Tibial nerve (tissue), 4 donors: ENCODE data around the gene SLC29A4. TPM values are rescaled to one million over a fixed set of nuclear protein-coding genes. Genes with fewer than 3 reads are reported as not detected.
"Not testable (repeated sequence)": the region's sequence is repeated elsewhere in the genome, so short reads cannot be mapped to it uniquely, and the experiment has no call there.

Experiments used
- DNase-seq, 2 donors: peaks; one replicate each; pipeline ENCODE4 v3.0.0-alpha.2; 2019; ENCODE audit warnings: low spot score in 2 of 2
- H3K27ac ChIP-seq, 4 donors: fragments of 200-600 bp; sonication (generic) in 3 of 4; one replicate each; pipeline ENCODE4 v1.5.1; 2017 to 2019; ENCODE audit warnings: mild to moderate bottlenecking in 1 of 4
- H3K27me3 ChIP-seq, 2 donors: fragments of 200-600 bp; sonication (generic) in 1 of 2; one replicate each; pipeline versions ENCODE4 v1.5.1 to v1.6.0; 2017 to 2019
- H3K36me3 ChIP-seq, 3 donors: fragments of 200-600 bp; sonication (generic); one replicate each; pipeline ENCODE4 v1.5.1; 2018 to 2019
- H3K4me1 ChIP-seq, 4 donors: fragments of 200-600 bp; sonication (generic) in 3 of 4; one replicate each; pipeline ENCODE4 v1.5.1; 2017 to 2019
- H3K4me3 ChIP-seq, 4 donors: fragments of 200-600 bp; sonication (generic) in 3 of 4; one replicate each; pipeline ENCODE4 v1.5.1; 2017 to 2019; ENCODE audit warnings: mild to moderate bottlenecking in 1 of 4, moderate library complexity in 1 of 4
- H3K9me3 ChIP-seq, 4 donors: fragments of 200-600 bp; sonication (generic) in 3 of 4; one replicate each; pipeline ENCODE4 v1.5.1; 2017 to 2019
- EP300 ChIP-seq, 2 donors: sonication (generic); formaldehyde crosslinking; IDR thresholded peaks; one replicate each; pipeline ENCODE4 v1.6.1; 2017; ENCODE audit warnings: antibody characterized with exemption in 2 of 2, mild to moderate bottlenecking in 1 of 2
- POLR2A ChIP-seq, 2 donors: fragments of 450-650 bp; IDR thresholded peaks; one replicate each; pipeline ENCODE4 v1.6.1; 2017; ENCODE audit warnings: antibody characterized with exemption in 2 of 2, mild to moderate bottlenecking in 2 of 2, moderate library complexity in 2 of 2
- WGBS, 2 donors: methylation state at CpG; one replicate each; pipeline ENCODE4 v1.1.5; 2018; 5-methylcytosine and 5-hydroxymethylcytosine counted together
- total RNA-seq, 4 donors: library from RNA; depleted of rRNA; stranded (reverse); fragments of >200 nt; gene quantifications; one replicate each; pipeline ENCODE4 v1.1.0, GENCODE V29; 2016
- TF ChIP-seq, protein P1 (sequence below), 5 experiments: fragments of 200-600 bp in 3 of 5; fragments of 450-650 bp in 2 of 5; sonication (generic) in 3 of 5; IDR thresholded peaks; one replicate each; pipeline ENCODE4 v1.5.1; 2016 to 2019; ENCODE audit warnings: antibody characterized with exemption in 5 of 5, mild to moderate bottlenecking in 3 of 5, moderate library complexity in 2 of 5

The SLC29A4 gene
- total RNA-seq, 4 donors from 2014 or later = 1.4 to 6.3 (median 2.7) TPM

DNA sequence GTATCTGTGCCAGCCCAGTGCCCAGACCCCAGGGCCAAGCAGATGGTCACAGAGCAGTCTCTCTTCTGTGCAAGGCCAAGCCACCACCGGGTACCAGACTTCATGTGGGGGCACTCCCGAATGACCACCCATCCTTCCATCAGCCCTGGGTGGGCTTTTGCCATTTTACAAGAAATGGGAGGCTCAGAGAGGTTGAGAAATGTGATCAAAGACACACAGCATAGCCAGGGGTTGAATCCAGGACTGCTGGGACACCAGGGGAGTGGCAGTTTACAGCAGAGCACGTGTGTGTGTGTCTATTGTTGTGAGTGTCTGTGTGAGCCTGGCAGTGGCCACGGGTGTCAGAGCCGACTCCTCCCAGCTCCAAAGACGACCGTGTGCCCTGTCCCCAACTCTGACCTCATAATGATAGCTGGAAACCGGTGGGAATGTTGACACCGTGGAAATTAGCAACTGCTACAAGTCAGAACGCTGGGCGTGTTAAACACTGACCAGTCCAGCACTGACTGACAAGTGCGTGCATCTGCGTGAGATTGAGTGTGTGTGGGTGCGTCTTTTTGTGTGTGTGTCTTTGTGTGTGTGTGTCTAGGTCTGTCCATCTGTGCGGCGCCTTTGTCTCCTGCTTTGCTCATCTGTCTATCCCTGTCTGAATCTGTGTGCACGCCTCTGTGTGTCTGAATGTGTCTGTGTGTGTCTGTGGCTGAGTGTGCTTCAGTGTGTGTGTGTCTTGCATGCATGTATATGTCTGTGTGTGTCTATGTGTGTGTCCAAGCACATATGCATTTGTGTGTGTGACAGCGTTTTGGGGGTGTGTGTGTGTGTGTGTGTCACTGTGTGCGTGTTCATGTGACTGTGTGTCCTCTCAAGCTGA is 17.2 kb upstream of the SLC29A4 start:
- Histone ChIP-seq H3K36me3 (no peaks in the 10 kb centered on the region), H3K4me1 (no peaks in the 10 kb centered on the region), H3K4me3 (no peak overlapping the region), H3K9me3 (no peaks in the 10 kb centered on the region), H3K27me3 (peaks cover 0 to 4% of the 10 kb centered on the region in 2 donors), H3K27ac (no peak overlapping the region)
- DNase-seq = no peak
- WGBS, 2 donors = 57 to 58% methylated on average over 17 to 19 of the region's 19 CpGs
- TF ChIP-seq EP300 (IDR thresholded peaks at IDR 0.05) (no peak), POLR2A (IDR thresholded peaks at IDR 0.05) (no peak)
- TF ChIP-seq, protein P1, sequence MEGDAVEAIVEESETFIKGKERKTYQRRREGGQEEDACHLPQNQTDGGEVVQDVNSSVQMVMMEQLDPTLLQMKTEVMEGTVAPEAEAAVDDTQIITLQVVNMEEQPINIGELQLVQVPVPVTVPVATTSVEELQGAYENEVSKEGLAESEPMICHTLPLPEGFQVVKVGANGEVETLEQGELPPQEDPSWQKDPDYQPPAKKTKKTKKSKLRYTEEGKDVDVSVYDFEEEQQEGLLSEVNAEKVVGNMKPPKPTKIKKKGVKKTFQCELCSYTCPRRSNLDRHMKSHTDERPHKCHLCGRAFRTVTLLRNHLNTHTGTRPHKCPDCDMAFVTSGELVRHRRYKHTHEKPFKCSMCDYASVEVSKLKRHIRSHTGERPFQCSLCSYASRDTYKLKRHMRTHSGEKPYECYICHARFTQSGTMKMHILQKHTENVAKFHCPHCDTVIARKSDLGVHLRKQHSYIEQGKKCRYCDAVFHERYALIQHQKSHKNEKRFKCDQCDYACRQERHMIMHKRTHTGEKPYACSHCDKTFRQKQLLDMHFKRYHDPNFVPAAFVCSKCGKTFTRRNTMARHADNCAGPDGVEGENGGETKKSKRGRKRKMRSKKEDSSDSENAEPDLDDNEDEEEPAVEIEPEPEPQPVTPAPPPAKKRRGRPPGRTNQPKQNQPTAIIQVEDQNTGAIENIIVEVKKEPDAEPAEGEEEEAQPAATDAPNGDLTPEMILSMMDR (IDR thresholded peaks at IDR 0.05) = no peak

DNA sequence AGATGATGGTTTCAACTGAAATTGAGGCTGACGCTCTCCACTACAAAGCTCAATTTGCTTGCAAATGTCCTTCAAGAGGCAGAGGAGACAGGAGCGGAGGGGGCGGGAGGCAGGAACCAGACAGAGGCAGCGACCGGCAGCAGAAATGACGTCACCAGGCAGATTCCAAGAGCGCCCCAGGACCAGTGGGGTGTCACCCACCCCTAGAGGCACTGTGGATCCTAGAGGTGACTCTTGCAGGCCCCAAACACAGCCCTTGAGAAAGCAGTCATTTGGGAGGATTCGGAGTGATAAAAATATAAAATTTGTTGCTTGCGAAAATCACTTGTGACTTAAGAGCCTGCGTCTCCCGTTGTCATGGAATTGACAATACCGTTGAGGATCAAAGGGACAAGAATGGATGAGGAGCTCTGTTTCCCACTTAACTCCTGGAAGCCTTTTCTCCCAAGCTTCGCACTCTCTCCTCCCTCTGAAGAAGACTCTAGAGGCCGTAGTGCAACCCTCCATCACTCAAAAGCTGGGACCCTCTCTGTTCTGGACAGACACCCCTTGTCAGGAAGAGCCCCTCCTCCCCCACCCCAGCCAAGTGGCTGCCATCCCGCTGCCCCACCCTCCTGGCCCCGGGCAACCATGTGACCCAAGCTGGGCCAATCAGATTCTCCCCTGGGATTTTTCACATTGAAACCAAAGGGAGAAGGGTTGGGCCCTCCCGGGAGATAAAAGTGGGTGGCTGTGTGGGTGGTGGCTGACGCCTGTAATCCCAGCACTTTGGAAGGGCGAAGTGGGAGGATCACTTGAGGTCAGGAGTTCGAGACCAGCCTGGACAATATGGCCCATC is 16.3 kb upstream of the SLC29A4 start:
- Histone ChIP-seq H3K9me3 (no peaks in the 10 kb centered on the region), H3K27ac (no peak overlapping the region), H3K27me3 (peaks cover 0 to 4% of the 10 kb centered on the region in 2 donors), H3K4me1 (no peaks in the 10 kb centered on the region), H3K4me3 (no peak overlapping the region), H3K36me3 (no peaks in the 10 kb centered on the region)
- 62 to 65% methylated on average over 20 of the region's 20 CpGs for WGBS, 2 donors
- TF ChIP-seq, protein P1 (IDR thresholded peaks at IDR 0.05) = no peak
- TF ChIP-seq EP300 (IDR thresholded peaks at IDR 0.05) (no peak), POLR2A (IDR thresholded peaks at IDR 0.05) (no peak)
- DNase-seq = no peak

DNA sequence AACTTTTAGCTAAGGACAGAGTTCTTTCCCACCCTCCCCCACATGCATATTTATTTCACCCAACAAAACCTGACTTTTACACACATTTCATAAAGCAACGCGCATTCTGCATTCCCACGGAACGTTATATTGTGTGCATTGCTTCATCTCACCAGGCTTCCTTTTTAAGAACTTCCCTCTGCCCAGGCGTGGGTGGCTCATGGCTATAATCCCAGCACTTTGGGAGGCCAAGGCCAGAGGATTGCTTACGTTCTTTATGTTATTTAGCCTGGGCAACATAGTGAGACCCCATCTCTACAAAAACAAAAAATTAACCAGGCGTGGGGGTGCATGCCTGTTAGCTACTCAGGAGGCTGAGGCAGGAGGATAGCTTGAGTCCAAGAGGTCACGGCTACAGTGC is 14.9 kb upstream of the SLC29A4 start:
- not testable (repeated sequence) for DNase-seq, H3K4me3 ChIP-seq, H3K27ac ChIP-seq, H3K9me3 ChIP-seq, H3K4me1 ChIP-seq, H3K36me3 ChIP-seq, H3K27me3 ChIP-seq
- 78 to 80% methylated on average over 8 of the region's 8 CpGs for WGBS, 2 donors

DNA sequence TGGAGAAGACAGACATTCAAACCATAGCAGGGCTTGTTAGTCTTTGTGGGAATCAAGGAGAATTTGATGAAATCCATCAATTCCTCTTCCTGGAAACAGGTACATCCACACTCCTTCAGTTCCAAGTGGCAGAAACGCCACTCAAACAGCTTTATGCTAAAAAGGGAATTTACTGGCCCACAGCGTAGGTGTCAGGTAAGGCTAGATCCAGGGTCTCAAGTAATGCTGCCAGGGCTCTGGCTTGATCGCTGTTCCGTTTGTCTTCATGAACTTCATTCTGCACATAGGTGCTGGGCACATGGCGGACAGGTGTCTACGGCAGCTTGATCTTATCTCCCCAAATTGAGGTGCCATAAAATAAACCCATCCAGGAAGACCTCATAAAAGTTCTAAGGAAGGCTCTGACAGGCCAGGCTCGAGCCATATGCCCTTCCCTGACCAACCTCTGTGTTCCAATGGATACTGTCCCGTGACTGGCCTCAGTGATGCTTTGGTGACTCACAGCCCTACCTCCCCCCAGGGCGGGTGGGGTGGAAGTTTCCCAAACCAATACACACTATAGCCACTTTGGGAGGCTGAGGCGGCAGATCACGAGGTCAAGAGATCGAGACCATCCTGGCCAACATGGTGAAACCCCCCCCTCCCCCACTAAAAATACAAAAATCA is 12.6 kb upstream of the SLC29A4 start:
- H3K27ac ChIP-seq, DNase-seq, H3K9me3 ChIP-seq, H3K27me3 ChIP-seq, H3K4me1 ChIP-seq, H3K4me3 ChIP-seq, H3K36me3 ChIP-seq: not testable (repeated sequence)
- WGBS, 2 donors = 82 to 83% methylated on average over 9 to 12 of the region's 12 CpGs

DNA sequence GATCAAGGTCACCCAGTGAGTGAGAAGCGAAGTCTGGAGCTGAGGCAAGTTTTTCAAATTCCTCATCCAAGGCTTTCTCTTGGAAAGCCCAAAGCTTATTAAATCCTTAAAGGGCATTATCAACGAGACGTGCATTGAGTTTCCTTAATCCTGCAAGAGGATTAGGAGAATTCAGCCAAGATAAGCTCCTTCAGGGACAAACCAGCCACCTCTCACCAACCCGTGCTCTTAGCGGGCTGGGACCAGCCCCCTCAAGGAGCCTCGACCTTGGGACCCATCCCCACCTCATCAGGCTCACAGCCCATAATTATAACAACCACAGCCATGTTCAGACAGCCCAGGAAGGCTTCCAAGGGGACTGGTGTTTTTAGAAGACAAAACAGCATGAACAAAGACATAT is 12.0 kb upstream of the SLC29A4 start:
- Histone ChIP-seq H3K4me1 (no peaks in the 10 kb centered on the region), H3K27ac (no peak overlapping the region), H3K9me3 (no peaks in the 10 kb centered on the region), H3K36me3 (no peaks in the 10 kb centered on the region), H3K4me3 (no peak overlapping the region), H3K27me3 (peaks cover 0 to 10% of the 10 kb centered on the region in 2 donors)
- no peak for TF ChIP-seq EP300 (IDR thresholded peaks at IDR 0.05)
- TF ChIP-seq, protein P1 (IDR thresholded peaks at IDR 0.05) = no peak
- no peak for TF ChIP-seq POLR2A (IDR thresholded peaks at IDR 0.05)
- no peak for DNase-seq
- WGBS, 2 donors = 50 to 73% methylated on average over 6 of the region's 6 CpGs

DNA sequence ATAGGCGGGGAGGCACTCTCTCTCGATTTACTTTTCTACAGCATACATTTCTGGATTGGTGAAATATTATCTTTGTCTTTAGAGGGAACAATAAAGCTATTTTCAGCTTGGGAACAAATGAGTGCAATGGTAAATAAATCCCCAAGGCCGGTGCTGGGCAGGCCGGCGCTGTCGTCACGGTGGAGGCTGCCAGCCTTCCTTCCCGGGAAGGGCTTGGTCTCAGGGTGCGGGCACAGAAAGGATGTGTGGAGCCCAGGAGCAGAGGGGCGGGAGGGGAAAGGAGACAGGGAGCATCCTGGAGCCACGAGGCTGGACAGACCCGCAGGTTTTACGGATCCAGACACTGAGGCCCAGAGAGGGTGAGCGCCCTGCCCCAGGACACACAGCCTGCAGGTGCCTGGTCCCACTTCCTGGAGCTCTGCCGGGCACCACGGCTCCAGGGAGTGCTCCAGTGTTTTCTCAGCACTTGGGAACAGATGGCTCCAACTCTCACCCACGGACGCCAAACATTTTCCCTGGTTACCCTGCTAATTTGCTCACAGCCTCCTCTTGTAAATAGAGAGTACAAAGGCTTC is 8.8 kb upstream of the SLC29A4 start:
- H3K4me1 ChIP-seq, H3K27ac ChIP-seq, H3K4me3 ChIP-seq, DNase-seq, H3K9me3 ChIP-seq, H3K27me3 ChIP-seq, H3K36me3 ChIP-seq: not testable (repeated sequence)
- 57 to 63% methylated on average over 14 to 16 of the region's 18 CpGs for WGBS, 2 donors
